Measurements from ENCODE around the gene NEUROG3. TPM values are rescaled to one million over a fixed set of nuclear protein-coding genes. Genes with fewer than 3 reads are reported as not detected.

Gene NEUROG3
- total and polyA plus RNA-seq, 2 of the 13 experiments (the other 11 are each of a cell fraction or from before 2014, with no cell fraction given): not detected

DNA sequence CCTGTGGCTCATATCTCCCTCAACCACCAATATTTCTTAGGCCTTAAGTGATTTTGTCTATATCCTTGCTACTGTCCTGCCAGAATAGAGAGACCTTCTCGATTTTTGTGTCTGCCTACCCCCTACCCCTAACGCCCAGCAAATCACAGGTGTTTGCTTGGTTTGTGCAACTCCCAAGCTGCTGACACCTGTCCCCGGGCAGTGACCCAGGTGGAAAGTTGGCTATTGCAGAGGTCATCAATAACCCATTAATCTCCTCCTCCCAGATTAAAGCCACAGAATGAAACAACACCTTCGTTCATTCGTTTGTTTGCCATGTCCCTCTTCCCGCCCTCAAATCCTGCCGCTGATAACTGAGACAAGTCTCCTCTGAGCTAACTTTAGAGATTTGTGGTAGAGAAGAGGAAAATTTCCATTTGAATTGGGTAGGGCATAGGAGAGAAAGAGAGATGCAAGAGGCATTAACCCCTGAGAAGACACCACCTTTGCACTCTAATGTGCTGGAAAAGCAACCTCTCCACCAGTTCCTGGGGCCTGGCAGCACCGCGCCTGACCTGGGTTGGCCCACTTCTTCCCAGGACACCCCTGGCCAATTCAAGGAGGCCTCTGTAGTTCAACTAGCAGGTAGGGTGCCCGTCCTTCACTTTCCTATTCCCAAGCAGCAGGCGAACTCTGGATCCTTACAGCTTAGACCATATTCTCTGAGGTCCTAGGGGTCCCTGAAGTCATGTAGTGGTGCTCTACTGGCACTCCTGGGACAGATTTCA, 3.0 kb downstream of the NEUROG3 start (continued):
- TF ChIP-seq ZNF142 (CRISPR knock-in tag; IDR thresholded peaks at IDR 0.05) (no peak), FOXO1 (CRISPR knock-in tag; IDR thresholded peaks at IDR 0.05) (no peak), ZNF460 (CRISPR knock-in tag; IDR thresholded peaks at IDR 0.05; ENCODE audit: borderline replicate concordance) (no peak), ZNF512B (CRISPR knock-in tag; IDR thresholded peaks at IDR 0.05; ENCODE audit: borderline replicate concordance) (no peak)
